Activated CD4-positive, alpha-beta T cell treated with anti-CD3 and anti-CD28 coated beads, Interleukin-2, amount 50 U/mL, for 24 hours (primary cell): ENCODE measurements around the gene CHRNA7.
"Not testable (repeated sequence)": the region's sequence is repeated elsewhere in the genome, so short reads cannot be mapped to it uniquely, and the experiment has no call there.

Source experiments
- DNase-seq, 2 donors: peaks; one replicate each; pipeline ENCODE4 v3.0.0-alpha.2; 2020; ENCODE audit warnings: low read depth in 1 of 2, low spot score in 1 of 2

Gene CHRNA7

GRCh38 chr15:32119694-32120330 is 89.5 kb downstream of the CHRNA7 start:
- no peak for DNase-seq

- no peak for DNase-seq
Measured at GRCh38 chr15:32120577-32121383, 90.5 kb downstream of the CHRNA7 start.

- DNase-seq: no peak
Measured at GRCh38 chr15:32121384-32121695, 91.0 kb downstream of the CHRNA7 start.

- no peak for DNase-seq
Measured at GRCh38 chr15:32122013-32122412, 91.7 kb downstream of the CHRNA7 start.

- DNase-seq: no peak
Measured at GRCh38 chr15:32123473-32123872, 93.2 kb downstream of the CHRNA7 start.

GRCh38 chr15:32124726-32125125 is 94.4 kb downstream of the CHRNA7 start:
- no peak for DNase-seq

GRCh38 chr15:32125595-32125994 is 95.3 kb downstream of the CHRNA7 start:
- DNase-seq: no peak

GRCh38 chr15:32129815-32130214 is 99.5 kb downstream of the CHRNA7 start:
- DNase-seq: no peak

- no peak for DNase-seq
Measured at GRCh38 chr15:32130823-32131222, 100.5 kb downstream of the CHRNA7 start.

GRCh38 chr15:32131803-32132202 is 101.5 kb downstream of the CHRNA7 start:
- DNase-seq: no peak

GRCh38 chr15:32132859-32133258 is 102.5 kb downstream of the CHRNA7 start:
- no peak for DNase-seq

- no peak for DNase-seq
Measured at GRCh38 chr15:32134842-32135241, 104.5 kb downstream of the CHRNA7 start.

- DNase-seq: no peak
Measured at GRCh38 chr15:32135335-32135734, 105.0 kb downstream of the CHRNA7 start.

- DNase-seq: not testable (repeated sequence)
Measured at GRCh38 chr15:32145512-32145911, 115.2 kb downstream of the CHRNA7 start.

- DNase-seq: no peak
Measured at GRCh38 chr15:32148833-32149555, 118.7 kb downstream of the CHRNA7 start.

- no peak for DNase-seq
Measured at GRCh38 chr15:32152574-32152973, 122.3 kb downstream of the CHRNA7 start.

- not testable (repeated sequence) for DNase-seq
Measured at GRCh38 chr15:32153868-32154623, 123.7 kb downstream of the CHRNA7 start.

- not testable (repeated sequence) for DNase-seq
Measured at GRCh38 chr15:32162143-32162542, 131.8 kb downstream of the CHRNA7 start.

GRCh38 chr15:32164065-32164464 is 133.8 kb downstream of the CHRNA7 start:
- DNase-seq: not testable (repeated sequence)

- not testable (repeated sequence) for DNase-seq
Measured at GRCh38 chr15:32164747-32165146, 134.4 kb downstream of the CHRNA7 start.

GRCh38 chr15:32165775-32166174 is 135.5 kb downstream of the CHRNA7 start:
- DNase-seq: not testable (repeated sequence)
